Brain pericyte (primary cell): ENCODE measurements around the gene RBM4B.

ENCODE experiments used
- DNase-seq: peaks from one replicate; pipeline ENCODE4 v3.0.0-alpha.2; 2012; ENCODE audit warnings: low read depth, low spot score

Gene RBM4B

DNA sequence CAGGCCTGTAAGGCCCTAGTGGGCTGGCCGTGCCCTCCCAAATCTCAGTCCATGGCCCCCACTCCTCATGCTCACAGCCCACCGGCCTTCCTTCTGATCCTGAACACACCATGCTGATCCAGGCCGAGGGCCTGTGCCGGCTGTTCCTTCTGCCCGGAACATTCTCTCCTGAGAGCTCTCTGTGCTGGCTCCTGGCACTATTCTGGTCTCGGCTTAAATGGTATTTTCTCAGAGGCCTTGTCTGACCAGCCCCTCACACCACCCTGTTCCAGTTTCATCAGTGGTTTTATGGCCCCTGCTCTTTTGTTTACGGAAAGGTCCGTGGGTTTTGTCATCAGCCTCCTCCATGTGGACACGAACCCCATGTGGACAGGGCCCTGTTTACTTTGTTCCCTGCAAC, 29.3 kb upstream of the RBM4B start:
- no peak for DNase-seq

DNA sequence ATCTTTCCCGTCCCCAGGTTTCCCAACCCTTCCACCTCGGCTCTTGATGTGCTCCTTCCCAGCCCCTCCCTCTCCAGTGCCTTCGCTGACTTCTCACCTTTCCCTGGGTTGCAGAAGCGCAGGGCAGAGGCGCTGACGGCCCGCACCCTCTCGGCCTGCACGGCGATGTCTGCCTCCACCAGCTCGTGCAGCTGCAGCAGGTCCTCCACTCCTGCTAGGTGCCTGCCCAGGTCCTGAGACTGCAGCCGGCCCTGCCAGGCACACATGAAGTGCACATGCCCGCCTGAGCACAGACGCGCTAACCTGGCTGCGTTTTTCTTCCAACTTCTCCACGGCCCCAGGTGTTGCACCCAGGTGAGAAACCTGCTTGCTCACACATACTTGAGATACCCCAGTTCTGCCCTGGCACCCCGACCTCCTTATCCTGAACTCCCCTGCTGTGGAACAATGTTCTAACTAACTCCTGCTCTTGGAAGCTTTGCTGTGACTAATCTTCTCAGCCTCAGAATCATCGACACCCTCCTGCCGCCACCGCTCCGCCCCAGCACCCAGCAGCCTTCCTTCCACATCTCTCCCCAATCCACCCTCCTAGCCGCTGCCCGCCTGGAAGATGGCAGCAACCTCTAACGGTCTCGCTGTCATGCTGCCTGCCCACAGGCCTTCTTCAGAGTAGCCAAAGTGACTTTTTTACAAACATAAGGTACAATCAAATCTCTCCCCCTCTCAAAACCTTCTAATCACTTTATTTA, 28.1 kb upstream of the RBM4B start:
- no peak for DNase-seq

DNA sequence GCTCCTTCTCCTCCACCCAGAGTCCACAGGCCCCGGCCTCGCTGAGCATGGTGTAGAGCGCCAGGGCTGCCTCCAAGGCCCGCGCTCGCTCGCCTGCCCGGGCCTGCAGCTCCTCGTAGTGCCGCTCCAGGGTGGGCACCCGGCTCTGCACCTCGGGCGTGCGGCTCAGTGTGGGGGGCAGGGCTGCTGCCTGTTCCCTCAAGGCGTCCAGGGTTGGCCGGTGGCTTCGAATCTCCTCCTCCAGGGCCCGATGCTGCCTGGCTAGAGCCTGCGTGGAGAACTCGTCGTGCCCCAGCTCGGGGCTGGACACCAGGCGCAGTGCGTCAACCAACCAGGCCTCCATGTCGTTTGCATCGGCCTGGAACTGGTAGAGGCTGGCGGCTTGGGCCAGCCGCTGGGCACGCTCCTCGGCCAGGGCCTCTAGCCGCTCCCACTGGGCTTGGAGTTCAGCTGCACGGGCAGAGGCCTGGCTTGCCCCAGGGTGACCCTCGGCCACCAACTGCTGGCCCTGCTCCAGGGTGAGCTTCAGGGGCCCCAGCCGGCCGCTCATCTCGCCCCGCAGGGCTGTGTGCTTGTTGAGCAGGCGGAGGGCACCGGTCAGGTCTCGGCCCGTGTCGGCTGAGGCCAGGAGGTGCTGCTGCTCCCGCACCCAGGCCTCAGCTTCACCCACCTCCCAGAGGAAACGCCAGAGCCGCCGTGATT, 27.1 kb upstream of the RBM4B start:
- DNase-seq, result no peak

DNA sequence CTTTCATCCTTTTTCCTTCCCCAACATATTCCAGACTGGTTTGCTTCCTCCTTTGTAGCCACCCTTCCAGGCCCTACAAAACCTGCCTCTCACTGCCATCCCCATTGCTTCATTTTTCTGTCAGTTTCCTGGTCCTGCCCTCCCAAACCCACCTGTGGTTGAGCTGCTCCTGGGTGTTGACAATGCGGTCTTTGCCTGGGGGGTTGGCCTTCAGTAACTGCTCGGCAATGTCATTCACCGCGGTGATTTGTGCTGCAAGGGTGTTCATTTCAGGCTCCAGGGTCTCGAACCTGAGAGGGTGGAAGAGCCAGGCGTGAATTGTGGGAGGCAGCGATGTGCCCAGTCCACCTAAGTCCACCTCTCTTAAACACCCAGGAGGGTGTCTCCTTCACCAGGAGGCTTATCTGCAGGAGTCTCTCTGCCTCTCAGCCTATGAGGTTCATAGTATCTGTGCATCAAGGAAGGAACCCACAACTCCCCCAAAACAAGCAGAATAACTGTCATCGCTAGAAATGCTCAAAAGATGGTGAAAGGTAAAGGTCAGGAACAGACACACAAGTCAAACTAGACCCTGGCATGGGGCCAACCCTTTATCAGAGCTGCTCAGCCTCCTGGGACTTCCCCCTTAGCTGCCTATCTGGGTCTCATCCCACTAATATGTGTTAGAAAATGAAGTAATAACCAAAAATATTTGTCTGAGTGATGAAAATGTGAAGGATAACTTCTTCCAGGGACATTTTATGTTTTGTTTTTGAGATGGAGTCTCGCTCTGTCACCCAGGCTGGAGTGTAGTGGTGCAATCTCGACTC, 23.9 kb upstream of the RBM4B start:
- DNase-seq, result no peak

DNA sequence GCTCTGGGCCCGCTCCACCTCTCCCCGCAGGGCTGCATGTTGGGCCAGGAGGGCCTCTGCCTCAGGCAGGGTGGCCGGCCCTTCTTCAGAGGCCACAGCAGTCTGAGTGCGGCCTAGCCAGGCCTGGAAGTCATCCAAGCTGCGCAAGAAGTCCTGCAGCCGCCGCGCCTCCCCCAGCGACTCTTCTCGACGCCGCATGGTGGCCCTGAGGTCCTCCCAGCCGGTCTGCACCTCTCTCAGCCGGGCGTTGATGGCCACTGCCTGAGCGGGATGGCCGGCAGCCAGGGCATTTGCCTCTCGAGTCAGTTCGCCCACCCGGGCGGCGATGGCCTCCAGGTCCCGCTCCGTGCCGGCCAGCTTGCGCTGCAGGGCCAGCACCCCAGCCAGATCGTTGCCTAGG, 23.1 kb upstream of the RBM4B start:
- no peak for DNase-seq

DNA sequence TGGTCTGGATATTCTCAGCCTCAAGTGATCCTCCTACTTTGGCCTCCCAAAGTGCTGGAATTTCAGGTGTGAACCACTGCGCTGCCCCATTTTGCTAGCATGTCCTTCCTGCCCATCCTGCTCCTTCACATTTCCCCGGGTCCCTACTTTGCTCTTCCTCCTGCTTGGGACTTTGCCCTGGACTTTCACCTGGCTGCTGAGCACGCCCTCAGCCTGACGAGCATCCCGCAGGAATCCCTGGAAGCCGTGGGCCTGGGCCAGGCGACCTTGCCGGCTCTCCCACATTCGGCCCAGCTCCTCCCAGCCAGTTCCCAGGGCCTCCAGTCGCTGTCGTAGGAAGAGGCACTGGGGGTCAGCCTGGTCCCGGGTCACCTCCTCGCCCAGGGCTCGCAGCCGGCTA, 22.6 kb upstream of the RBM4B start:
- no peak for DNase-seq

DNA sequence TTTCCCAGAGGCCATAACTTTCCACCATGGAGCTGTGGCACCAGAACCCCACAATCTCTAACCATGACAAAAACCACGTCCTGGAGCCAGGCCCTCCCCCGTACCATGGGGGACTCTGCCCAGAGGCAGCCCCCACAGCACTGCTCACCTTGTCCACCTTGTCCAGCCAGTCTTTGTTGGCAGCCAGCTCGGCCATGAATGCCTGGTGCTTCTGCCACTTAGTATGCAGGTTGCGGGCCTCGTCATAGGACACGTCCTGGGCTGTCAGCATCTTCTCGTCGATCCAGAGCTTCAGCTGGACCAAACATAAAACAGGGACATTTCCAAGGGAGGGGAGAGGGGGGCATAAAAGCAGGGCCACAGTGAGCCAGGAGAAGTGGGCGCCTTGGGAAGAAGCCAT, 20.8 kb upstream of the RBM4B start:
- DNase-seq, result no peak

DNA sequence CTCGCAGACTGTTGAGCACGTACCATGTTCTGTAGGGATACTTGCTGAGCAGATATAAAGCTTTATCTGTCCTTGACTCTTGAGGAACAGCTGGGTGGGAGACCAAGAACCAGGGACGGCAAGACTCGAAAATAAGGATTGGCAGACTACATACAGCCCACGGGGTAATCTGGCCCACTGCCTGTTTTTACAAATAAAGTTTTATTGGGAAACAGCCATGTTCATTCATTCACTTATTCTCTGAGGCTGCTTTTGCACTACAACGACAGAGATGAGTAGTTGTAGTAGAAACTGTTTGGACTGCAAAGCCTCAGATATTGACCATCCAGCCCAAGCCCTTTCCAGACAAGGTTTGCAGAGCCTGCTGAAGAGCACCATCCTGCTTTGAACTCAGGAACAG, 20.3 kb upstream of the RBM4B start:
- DNase-seq, result no peak

DNA sequence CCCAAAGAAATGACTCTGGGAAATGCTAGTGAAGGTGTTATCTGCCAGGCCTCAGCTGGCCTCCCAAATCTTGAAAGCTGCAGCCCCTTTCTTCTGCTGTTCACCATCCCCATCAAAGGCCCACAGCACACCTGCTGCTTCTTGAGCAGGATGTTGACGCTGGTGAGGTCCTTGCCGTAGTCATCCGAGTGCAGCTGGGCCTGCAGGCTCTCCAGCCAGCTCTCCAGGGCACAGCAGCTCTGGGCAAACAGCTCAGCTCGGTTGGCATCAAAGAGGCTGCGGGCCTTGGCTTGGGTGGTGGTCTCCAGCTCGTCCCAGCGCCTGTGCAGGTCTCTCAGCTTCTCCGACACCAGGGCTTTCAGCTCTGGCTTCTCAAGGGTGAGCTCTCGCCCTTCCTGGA, 18.5 kb upstream of the RBM4B start:
- no peak for DNase-seq

DNA sequence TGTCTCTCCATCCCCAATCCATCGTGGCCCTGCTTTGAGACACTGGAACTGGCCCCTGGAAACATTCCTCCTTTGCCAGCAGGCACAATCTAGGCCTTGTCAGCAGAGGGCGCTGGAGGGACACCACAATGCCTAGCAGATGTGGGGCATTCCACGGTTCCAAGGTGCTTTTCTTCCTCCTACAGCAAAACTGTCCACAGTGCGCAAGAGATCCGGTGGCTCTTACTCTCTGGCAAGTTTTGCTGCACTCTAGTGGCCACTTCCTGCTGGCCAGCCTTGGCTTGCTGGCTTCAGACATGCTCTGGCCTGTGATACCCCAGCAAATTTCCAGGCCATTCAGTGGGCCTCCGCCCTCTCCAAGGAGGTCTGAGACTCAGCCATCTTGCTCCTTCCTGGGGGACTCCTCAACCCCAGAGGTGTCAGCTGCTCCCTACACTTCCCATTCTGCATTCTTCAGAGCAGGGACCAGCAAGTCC, 17.1 kb upstream of the RBM4B start:
- DNase-seq, result peak; percentile 85

DNA sequence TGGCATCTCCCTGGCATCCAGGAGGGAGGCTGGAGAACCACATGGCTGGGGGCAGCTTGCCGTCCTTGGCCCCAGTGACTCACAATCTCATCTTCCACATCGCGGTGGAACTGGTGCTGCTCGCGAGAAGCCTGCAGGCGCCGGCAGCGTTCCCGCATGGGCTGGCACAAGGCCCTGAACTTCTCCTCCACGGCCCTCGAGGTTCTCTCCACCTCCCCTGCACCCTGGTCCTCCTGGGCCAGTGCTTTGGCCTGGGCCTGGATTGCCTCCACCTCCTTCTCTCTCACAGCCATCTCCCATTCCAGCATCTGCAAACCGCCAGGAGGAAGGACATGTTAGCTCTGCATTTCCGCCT, 16.3 kb upstream of the RBM4B start:
- DNase-seq, result no peak

DNA sequence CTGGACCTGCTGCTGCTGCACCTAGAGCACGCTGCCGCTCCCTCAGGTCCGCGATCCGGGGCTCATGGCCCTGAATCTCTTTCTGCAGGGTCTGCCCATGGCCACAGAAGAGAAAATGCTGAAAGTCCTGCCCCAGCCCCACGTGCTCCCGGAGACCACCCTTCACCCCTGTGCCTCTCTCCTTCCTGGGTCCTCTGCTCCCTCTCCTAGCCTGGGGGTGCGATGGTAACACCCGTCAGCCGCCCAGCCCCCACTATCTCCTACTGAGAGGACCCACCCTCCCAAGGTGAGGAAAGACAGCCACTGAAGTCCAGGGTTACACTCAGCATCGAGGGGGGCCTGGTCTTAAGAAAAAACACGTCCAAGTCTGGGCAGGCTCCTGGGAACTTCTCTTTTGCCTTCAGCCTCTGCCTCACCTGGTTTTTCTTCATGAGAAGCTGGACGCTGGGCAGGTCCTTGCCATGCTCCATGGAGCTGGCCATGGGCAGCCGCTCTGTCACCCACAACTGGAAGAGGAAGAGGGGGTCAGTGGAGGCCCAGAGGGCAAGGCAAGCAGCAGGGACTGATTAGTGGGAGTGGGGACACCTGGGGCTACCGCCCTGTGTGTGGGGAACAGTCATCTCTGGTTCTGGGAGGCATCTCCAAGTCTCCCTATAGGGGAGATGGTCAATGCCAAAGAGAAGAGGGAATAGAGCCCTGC, 15.8 kb upstream of the RBM4B start:
- no peak for DNase-seq

DNA sequence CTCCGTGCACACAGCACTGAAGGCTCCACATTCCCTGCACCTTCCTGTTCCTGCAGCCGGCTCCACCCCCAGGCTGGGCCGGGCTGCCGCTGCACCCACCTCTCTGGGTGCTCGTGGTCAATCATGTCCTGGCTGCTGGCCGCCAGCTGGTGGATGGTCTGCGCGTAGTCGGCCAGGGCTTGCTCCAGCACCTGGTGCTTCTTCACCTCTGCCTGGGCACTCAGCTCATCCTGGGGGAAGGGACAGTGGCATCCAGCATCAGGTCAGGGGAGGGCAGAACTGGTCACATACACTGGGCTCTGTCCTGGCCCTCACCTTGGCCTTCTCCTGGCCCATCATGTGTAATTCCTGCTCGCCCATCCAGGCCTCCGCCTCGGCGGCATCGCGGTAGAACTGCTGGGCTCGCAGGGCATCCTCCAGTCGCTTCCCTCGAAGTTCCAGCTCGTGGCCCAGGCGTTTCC, 15.2 kb upstream of the RBM4B start:
- DNase-seq, result no peak

DNA sequence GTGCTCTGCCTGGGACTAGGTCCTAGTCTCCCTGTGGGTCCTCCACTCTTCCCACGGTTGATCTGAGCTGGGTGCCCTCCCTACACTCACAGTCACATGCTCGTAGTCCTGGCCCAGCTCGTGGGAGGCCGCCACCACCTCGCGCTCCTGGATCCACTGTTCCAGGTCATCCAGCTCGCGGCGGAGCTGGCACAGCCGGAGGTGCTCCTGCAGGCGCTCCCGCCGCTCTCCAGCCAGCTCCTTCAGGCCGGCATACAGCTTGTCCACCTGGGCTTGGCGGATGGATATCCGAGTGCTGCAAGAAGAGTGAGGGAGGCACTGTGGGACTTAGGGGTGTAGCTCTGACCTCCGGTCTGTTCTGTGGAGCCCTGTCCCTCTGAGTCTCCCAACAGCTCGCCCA, 14.8 kb upstream of the RBM4B start:
- DNase-seq, result no peak

DNA sequence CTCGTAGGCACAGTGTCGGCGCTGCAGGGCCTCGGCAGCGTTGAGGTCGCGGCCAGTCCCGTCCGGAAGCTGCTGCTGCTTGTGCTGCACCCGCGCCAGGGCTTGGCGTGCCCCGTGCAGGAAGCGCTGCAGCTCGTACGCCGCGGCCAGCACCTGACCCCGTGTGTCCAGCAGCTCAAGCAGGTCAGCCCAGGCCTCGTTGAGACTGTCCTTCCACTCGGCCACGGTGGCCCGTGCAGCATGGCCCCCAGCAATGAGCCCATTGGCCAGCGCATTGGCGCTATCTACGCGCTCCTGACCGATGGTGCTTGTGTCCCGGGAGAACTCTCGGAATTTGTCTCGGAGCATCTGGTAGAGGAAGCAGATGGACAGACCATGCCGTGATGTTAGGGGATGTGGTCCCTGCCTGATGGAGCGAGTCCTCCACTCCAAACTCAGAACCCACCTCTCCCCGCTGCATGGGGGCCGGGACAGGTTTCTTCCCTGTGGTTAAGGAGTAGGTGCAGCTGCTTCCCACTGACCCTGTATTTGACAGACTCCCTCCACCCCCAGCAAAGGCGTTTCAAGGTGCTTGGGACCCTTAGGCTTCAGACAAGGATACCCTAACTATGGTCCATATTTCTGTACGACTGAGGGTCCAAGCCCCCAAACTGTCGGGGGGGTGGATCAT, 13.8 kb upstream of the RBM4B start:
- DNase-seq, result no peak

DNA sequence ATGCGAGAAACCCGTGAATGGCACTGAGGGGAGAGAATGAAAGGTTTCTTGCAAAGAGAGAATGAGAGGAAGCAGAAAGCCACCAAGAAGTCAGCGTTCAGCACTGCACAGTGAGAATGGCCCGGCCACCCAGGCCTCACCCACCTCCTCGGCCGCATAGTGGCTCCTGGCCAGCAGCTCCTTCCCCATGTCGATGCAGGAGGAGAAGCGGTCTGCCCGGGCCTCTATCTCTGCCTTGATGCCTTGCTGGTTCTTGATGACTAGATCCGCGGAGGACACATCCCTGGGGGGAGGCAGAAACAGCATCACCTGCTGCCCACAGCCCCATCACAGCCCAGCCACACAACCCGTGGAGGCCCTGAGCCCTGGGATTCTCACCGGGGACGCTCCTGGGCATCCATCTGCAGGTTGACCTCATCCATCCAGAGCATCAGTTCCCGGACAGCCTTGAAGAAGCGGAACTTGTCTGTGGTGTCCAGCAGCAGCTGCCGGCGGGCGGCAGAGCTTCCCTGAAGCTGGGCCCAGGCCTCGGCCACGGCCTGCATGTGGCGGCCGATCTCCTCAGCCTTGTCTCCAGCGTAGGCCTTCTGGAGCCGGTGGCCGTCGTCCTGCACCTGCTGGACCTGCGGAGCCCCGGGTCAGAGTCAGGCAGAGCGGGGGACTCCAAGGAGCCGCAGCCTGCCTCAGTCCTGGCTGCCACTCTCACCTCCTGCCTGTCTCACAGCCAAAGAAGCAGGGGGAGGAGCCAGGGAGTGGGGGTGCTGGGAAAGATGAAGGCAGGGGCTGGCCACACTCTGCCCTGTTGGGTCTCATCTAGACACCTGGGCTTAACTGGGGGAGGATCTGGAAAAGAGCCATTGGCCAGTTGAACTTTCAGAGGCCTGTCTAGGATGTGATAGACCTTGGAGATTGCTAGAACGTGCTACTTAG, 12.2 kb upstream of the RBM4B start:
- no peak for DNase-seq

DNA sequence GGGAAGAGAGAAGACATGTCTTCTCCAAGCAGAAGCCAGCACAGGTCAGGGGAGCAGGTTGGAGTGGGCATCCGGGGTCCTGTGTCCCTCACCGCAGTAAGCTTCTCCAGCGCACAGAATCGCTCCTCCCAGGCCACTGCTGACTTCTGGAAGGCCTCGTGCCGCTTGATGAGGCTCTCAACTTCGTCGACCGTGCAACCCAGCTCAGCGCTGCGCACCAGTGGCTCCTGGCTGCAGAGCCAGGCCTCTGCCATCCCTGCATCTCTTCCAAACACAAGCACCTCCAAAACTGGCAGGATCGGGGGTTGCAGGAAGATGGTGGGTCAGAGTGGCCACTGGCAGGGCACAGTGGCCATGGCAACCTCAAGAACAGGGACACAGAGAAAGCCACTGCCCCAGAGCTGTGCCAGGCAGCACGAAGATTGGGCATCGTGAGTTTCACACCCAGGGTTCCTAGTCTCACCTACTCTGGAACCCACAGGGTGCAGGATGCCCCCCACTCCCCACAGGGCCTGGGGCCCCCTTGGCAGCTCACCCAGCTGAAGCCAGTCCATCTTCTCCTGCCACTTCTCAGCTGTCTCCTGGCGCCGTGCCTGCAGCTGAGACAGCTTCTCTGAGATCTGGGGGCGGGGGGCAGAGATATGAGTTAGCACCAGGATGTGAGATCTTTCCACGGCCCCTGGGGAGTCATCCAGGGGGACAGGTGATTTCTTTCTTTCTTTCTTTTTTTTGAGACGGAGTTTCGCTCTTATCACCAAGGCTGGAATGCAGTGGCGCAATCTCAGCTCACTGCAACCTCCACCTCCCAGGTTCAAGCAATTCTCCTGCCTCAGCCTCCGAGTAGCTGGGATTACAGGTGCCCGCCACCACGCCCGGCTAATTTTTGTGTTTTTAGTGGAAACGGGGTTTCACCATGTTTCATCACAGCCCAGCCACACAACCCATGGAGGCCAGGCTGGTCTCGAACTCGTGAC, 11.2 kb upstream of the RBM4B start:
- no peak for DNase-seq

DNA sequence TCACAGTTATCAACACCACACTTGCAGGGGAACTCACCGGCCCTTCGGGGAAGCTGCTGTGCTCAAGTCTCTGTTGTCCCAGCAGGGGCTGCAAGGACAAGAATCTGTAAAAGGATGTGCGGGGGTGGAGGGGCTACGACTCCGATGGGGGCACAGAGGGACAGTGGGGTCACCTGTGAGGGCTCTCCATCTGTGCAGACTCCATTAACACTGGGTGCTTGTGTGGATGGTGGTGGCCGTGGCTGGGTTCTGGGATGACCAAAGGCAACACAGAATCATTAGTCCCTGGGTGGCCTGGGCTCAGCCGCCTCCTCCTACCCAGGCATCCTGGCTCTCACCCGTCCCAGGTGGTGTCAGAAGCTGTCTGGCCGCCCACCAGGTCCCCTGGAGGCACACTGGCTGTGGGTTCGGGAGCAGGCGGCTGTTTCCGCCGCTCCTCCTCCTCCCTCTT, 10.2 kb upstream of the RBM4B start:
- no peak for DNase-seq
